Glomerular endothelial cell (primary cell): ENCODE data around the gene TMEM52. TPM values are rescaled to one million over a fixed set of nuclear protein-coding genes. Genes with fewer than 3 reads are reported as not detected.
"Not testable (repeated sequence)": the region's sequence is repeated elsewhere in the genome, so short reads cannot be mapped to it uniquely, and the experiment has no call there.

Source experiments
- DNase-seq: peaks from one replicate; pipeline ENCODE4 v3.0.0-alpha.2; 2011; ENCODE audit warnings: low read depth, low spot score; ENCODE audit errors: extremely low read depth
- total RNA-seq: library from RNA; depleted of rRNA; stranded (reverse); fragments of >200 nt; gene quantifications from 2 replicates; pipeline ENCODE4 v1.2.3, GENCODE V29; 2015

TMEM52 gene
- total RNA-seq, 1 donor from 2014 or later, result 0.18 TPM

- DNase-seq, result no peak
Observed at GRCh38 chr1:1947493-1947892, 28.4 kb upstream of the TMEM52 start.

- DNase-seq, result no peak
Observed at GRCh38 chr1:1946540-1946939, 27.5 kb upstream of the TMEM52 start.

- DNase-seq, result no peak
Observed at GRCh38 chr1:1945782-1946393, 26.8 kb upstream of the TMEM52 start.

- no peak for DNase-seq
Observed at GRCh38 chr1:1943834-1944570, 24.9 kb upstream of the TMEM52 start.

GRCh38 chr1:1942753-1943656, 23.9 kb upstream of the TMEM52 start:
- no peak for DNase-seq

- no peak for DNase-seq
Observed at GRCh38 chr1:1941868-1942752, 23.0 kb upstream of the TMEM52 start.

GRCh38 chr1:1941211-1941841, 22.2 kb upstream of the TMEM52 start:
- no peak for DNase-seq

- DNase-seq, result no peak
Observed at GRCh38 chr1:1940123-1940425, 21.0 kb upstream of the TMEM52 start.

GRCh38 chr1:1939296-1940122, 20.4 kb upstream of the TMEM52 start:
- DNase-seq, result no peak

- DNase-seq, result no peak
Observed at GRCh38 chr1:1938613-1939295, 19.7 kb upstream of the TMEM52 start.

GRCh38 chr1:1938276-1938573, 19.1 kb upstream of the TMEM52 start:
- no peak for DNase-seq

- no peak for DNase-seq
Observed at GRCh38 chr1:1937549-1938275, 18.6 kb upstream of the TMEM52 start.

- DNase-seq, result no peak
Observed at GRCh38 chr1:1937061-1937460, 18.0 kb upstream of the TMEM52 start.

- DNase-seq, result not testable (repeated sequence)
Observed at GRCh38 chr1:1934848-1935247, 15.8 kb upstream of the TMEM52 start.

- no peak for DNase-seq
Observed at GRCh38 chr1:1929639-1930545, 10.8 kb upstream of the TMEM52 start.

GRCh38 chr1:1929102-1929638, 10.1 kb upstream of the TMEM52 start:
- DNase-seq, result no peak
